HG03103 (cell line): ENCODE data around the gene DPY30.
A peak's percentile ranks its signal among the peaks of the same experiment; 100 is the strongest.
"Not testable (repeated sequence)": the region's sequence is repeated elsewhere in the genome, so short reads cannot be mapped to it uniquely, and the experiment has no call there.

Experiments
- ATAC-seq: cut with Tn5 transposase; IDR thresholded peaks from one replicate; pipeline ENCODE4 v1.9.1; 2021; ENCODE audit warnings: low read depth; ENCODE audit not compliant: unreplicated experiment

Gene DPY30

DNA sequence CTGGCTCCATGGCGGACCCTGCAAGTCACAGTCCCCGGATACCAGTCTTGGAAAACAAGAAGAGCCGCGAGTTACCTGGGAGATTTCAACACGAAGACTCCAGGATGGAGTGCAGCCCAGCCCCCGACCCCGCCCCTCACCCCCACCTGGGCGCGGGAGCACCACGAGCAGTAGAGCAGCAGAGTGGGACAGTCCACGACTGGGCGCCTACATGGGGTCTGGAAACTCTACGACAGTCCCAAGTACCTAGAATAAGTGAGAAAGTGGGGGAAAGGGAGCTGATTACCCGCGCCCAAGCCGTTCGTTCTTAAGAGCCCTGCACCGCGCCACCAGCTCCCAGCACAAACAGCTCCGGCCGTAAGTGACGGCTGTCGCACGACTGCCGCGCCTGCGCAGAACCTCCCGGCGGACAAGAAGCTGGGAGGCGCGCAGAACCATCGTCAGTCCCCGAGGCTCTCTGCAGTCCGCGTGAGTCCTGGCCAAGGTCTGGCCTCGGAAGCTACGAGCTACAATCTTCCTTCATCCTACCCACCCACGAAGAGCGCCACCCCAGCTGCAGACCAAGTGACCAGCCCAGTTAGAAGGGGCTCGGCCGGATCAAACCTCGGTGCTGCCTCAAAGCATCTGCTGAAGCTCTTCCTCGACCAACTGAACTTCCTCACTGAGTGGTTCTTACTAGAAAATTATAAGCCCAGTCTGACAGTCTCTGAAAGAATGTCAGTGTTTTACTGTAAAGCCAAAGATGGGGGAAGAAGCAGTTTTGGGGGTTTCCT, at the start of gene DPY30:
Gene DPY30 (minus strand): TSS at position 359 of the 773 bp plus-strand sequence. CDS start 349 bp downstream, at position 10.
- ATAC-seq: peak; percentile 84

DNA sequence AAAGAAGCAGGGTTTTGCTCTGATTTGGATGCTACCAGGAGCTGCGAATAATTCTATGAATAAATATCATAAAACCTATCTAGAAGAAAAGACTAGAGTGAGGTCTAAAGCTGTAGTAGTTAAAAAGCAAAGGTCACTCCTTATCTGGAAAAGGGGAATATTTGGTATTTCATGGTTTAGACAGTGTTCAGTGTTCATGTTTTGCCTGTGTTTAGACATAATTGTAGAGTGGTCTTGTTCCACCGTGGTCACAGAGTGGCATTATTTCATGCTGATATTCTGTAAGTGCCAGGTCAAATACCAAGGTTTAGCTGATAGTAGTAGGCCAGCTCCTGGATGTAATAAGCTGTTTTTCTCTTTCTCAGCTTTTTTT, 34.5 kb upstream of the DPY30 start:
- ATAC-seq: no peak

DNA sequence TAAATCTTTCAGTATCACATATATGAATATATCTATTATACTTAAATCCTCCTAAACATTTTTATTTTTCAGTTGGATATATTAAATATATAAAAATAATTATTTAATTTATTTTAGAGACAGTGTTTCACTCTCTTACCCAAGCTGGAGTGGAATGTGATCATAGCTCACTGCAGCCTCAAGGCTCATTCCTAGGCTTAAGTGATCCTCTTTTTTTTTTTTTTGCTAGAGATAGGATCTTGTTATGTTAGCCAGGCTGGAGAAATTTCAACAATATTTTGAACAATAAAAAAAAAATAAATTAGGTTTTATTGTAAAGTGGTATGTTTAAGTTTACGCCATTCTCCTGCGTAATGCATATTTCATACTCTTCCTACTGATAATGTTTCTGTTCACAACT, 27.9 kb upstream of the DPY30 start:
- no peak for ATAC-seq

DNA sequence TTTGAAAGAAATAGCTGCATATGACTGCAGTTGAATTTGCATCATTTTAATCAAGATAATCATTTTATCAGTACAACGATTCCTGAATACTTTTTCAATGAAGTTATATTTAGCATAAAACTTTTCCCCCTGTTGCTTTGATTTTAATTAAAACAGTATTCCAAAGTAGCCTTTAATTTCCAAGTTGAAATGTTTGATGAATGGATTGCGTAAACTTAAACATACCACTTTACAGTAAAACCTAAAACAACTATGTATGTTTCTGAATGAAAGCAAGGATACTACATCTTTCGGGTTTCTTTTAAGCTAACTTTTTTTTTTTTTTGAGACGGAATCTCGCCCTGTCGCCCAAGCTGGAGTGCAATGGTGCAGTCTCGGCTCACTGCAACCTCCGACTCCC, 25.1 kb upstream of the DPY30 start:
- ATAC-seq: no peak

DNA sequence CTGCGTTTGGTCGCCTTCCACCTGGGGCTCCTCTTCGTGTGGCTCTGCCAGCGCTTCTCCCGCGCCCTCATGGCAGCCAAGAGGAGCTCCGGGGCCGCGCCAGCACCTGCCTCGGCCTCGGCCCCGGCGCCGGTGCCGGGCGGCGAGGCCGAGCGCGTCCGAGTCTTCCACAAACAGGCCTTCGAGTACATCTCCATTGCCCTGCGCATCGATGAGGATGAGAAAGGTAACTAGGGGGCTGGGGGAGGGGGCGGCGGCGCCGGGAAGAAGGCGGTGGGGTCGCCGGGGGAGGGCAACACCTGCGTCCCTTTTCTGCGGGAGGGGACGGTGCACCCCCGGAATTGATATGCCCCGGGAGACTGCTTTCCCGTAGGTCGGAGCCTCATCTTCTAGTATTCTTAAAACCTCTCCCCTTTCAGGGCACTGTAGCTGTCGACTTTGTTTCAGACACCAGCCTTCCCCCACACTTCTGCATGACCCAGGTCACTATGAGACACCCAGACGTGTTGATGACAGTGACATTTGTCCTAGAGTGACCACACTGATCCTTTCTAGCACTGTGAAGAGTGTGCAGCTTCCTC, 24.5 kb upstream of the DPY30 start:
- peak; percentile 3 for ATAC-seq

DNA sequence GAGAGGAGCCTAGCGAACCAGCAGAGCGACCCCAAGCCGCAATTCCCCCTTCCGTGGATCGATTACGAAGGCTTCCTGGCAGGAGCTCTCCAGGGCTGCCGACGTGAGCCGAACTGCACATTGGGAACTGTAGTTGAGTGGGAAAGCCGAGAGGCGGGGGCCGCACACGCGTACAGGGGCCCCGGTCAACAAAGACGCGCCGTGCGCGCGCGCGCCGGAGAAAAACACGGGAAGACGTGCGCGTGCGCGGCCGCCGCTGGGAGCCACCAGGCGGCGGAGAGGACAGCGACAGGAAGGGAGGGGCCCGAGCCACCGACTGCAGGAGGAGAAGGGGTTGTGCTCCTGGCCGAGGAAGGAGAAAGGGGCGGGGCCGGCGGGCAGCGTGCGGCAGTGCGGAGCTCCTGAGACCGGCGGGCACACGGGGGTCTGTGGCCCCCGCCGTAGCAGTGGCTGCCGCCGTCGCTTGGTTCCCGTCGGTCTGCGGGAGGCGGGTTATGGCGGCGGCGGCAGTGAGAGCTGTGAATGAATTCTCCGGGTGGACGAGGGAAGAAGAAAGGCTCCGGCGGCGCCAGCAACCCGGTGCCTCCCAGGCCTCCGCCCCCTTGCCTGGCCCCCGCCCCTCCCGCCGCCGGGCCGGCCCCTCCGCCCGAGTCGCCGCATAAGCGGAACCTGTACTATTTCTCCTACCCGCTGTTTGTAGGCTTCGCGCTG, 23.9 kb upstream of the DPY30 start, which contains the start of gene SPAST:
Gene SPAST (plus strand): TSS at position 247 of the 711 bp plus-strand sequence. CDS start 276 bp downstream, at position 523.
- ATAC-seq: peak; percentile 92

DNA sequence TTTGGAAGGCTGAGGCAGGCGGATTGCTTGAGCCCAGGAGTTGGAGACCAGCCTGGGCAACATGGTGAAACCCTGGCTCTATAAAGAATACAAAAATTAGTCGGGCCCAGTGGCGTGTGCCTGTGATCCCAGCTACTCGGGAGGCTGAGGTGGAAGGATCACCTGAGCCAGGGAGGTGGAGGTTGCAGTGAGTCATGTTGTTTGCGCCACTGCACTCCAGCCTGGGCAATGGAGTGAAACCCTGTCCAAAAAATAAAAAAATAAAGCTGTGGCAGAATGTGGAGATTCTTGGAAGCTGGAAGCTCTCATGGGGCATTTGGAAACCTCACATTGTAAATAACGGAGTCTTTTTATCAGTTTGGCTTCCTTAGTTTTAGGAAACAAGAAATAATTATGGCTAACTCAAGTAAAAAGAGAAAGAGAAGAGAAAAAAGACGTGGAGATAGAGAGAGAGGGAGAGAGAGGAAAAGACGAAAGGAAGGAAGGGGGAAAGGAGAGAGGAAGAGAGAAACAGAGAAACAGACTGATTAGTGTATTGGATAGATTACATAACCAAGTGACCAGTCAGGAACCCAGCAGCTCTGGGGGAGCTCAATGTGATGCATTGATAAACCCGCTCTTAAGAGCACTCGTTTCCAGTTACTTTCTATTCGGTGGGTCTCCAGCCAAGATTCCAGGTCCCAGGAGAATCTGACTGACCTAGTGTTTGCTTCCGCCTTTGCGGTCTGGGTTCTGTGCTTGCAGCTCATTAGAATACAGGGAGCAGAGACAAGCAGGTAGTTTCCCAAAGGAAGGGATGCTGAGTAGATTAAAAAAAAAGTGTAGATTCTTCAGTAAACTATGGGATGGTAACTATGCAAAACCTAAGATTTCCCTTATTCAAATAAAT, 22.6 kb upstream of the DPY30 start:
- ATAC-seq: no peak

DNA sequence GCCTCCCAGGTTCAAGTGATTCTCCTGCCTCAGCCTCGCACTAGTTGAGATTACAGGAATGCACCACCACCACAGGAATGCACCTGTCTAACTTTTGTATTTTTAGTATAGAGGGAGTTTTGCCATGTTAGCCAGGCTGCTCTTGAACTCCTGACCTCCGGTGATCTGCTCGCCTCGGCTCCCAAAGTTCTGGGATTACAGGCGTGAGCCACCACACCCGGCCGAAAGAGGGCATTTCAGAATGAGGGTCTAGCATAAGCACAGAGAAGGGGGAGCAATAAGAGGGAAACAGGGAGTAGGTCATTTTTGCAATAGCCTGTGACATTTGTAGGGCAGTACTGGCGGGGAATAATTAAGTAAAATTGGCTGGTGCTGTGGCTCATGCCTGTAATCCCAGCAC, 21.8 kb upstream of the DPY30 start:
- ATAC-seq: no peak

DNA sequence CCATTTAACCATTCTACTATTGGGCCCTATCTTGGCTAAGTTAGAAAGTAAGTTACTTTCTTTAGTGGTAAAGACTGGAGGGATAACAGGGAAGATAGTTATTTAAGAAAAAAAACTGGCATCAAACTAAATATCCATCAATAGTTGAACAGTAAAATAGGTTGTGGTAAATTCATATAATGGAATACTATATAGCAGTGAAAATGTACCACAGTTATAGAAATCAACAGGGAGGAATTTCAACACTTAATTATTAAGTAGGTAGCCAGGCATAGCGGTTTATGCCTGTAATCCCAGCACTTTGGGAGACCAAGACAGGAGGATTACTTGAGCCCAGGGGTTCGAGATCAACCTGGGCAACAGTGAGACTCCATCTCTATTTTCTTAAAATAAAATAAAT, 20.7 kb upstream of the DPY30 start:
- no peak for ATAC-seq

DNA sequence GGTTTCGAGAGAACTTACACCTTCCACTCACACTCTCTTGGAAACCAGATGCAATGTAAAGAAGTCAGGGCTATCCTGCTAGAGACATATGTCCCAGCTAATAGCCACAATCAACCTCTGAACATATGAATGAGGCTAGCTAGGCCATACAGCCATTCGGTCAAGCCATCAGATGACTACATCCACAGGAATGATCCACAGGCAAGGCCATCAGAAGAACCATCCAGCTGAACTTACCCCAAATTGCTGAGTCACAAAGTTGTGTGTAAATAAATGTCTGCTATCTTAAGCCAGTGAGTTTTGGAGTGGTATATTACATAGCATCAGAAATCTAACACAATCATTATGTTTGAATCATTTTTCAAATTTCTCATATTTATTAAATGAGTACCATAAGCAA, 18.5 kb upstream of the DPY30 start:
- no peak for ATAC-seq

DNA sequence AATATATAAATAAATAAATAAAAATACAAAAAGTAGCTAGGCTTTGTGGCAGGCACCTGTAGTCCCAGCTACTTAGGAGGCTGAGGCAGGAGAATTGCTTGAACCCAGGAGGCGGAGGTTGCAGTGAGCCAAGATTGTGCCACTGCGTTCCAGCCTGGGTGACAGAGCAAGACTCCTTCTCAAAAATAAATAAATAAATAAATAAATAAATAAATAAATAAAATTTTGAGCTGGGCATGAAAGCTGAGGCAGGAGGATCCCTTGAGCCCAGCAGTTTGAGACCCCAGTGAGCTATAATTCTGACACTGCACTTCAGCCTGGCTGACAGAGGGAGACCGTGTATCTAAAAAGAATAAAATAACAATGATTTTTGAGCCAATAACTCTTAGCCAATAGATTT, 15.0 kb upstream of the DPY30 start:
- ATAC-seq: not testable (repeated sequence)

DNA sequence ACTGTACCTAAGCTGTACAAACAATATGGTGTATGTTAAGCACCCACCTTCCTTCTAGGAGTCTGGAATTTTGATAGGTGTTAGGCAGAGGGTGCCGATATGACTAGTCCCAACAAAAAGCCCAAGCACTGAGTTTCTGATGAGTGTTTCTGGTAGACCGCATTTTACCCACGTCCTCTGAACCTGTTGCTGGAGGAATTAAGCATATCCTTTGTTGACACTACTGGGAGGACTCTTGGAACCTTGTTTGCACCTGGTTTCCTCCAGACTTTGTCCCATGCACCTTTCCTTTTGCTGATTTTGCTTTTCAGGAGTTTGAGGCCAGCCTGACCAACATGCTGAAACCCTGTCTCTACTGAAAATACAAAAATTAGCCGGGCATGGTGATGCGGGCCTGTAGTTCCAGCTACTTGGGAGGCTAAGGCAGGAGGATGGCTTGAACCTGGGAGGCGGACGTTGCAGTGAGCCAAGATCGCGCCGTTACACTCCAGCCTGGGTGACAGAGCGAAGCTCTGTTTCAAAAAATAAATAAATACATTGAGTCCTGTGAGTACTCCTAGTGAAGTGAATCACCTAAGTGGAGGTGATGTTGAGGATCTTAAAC, 12.3 kb upstream of the DPY30 start:
- ATAC-seq: no peak

DNA sequence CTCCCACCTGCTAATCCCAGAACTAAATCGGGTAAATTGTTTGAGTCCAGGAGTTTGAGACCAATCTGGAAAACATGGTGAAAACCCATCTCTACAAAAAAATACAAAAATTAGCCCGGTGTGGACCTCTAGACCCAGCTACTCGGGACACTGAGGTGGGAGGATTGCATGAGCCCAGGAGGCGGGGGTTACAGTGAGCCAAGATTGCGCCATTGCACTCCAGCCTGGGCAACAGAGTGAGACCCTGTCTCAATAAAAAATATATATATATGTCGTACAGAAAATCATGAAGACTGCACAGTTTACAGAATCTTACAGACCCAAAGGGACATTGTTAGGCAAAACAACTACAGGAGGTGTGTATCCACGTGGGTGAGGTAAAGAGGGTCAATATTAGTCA, 4.0 kb upstream of the DPY30 start:
- no peak for ATAC-seq

DNA sequence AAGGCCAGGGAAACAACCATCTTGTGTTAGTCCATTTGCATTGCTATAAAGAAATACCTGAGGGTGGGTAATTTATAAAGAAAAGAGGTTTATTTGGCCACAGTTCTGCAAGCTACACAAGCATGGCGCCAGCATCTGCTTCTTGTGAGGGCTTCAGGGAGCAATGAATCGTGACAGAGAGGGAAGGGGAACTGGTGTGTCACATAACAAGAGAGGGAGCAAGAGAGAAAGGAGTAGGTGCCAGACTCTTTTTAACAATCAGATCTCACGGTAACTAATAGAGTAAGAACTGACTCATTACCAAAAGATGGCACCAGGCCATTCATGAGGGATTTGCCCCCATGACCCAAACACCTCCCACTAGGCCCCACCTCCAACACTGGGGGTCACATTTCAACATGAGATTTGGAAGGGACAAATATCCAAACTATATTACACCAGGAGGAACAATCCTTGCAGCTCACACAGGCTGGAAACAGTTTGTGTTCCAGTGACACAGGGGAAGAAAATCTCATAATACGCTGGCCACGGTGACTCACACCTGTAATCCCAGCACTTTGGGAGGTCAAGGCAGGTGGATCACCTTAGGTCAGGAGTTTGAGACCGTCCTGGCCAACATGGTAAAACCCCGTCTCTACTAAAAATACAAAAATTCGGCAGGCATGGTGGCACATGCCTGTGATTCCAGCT, 5.3 kb downstream of the DPY30 start:
- not testable (repeated sequence) for ATAC-seq

DNA sequence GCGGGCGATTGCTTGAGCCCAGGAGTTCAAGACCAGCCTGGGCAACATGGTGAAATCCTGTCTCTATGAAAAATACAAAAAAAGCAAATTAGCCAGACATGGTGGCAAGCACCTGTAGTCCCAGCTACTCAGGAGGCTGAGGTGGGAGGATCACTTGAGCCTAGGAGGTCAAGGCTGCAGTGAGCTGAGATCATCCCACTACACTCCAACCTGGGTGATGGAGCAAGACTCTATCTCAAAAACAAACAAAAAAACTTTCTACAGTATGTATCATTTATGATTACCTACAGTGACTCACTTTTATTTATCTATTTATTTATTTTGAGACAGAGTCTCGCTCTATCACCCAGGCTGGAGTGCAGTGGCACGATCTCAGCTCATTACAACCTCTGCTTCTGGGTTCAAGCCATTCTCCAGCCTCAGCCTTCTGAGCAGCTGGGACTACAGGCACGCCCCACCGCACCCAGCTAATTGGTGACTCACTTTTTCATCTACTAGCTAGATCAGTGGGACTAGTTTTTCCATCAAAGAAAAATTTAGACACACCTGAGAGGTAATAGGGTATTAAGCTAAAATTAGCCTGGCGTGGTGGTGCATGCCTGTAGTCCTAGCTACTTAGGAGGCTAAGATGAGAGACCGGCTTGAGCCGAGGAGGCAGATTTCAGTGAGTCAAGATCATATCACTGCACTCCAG, 20.7 kb downstream of the DPY30 start:
- ATAC-seq: not testable (repeated sequence)

DNA sequence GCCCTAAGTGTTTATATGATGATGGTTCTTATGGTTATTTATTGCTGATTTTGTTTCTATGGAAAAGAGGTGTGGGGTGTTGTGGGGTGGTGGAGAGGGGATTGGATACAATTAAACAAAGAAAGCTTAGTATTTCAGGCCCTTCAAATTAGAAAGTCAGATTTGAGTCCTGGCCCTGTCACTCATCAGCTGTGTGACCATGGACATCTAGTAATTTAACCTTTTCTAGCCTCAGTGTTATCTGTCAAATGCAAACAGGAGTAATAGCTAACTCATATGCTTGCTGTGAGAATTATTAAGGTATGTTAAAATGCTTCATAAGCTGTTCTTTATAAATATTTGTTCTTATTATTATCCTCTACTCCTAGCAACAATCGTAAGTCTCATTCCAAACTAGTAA, 26.7 kb downstream of the DPY30 start:
- ATAC-seq: no peak

DNA sequence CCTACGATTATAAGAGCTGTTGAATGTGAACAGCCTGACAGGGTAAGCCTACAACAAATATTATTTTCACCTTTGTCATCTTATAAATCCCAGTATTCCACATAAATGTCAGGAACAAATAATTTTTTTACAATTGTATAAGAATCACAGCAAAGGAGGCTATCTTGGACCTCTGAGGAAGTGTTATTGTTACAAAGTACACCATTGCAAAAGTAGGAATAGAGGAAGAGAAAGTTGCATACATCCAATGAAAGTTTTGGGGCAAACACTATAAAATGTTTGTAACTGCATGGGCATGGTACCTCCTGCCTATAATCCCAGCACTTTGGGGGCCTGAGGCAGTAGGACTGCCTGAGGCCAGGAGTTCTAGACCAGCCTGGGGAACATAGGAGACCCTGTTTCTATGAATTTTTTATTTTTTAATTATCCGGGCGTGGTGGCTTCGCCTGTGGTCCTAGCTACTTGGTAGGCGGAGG, 28.1 kb downstream of the DPY30 start:
- ATAC-seq: no peak

DNA sequence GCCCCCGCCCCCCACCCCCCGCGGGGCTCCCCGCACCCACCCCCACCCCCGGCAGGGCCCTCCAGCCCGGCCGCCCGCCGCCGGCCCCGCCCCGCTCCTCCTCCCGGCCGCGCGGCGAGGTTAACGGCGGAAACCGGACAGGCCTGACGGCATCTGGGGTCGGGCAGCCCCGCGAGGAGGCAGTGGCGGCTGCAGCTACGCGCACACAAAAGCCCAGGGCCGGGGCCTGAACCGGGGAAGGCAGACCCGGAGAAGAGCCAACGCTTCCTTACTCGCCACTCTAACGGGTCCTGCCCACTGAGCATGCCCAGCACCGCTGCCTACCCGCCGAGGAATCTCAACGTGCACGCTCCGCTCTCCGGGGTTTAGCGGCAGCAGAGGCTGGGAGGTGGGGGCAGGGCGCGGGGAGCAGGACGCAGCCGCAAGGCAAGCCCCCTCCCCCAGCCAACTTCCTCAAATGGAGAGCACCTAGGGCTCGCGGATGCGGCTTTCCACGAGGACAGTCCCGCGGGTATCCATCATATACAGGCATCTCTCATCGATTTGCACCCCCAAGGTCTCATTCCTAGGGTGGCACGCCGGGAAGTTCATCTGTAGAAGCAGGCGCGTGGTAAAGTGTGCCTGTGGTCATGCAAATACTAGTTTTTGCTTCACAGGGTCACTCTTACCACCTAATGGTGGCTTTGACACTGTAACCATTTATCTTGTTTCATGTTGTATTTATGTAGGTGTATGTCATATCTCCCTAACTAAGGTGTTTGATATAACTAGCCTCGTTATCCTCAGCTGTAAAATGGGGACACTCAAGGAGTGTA, 28.7 kb downstream of the DPY30 start, which contains the start of gene MEMO1:
Gene MEMO1 (minus strand): TSS at position 339 of the 815 bp plus-strand sequence. CDS start 761 bp downstream, outside the sequence.
- peak; percentile 55 for ATAC-seq
